Lower leg skin (tissue), 3 donors: ENCODE data around the gene MT1M.
"Not testable (repeated sequence)": the region's sequence is repeated elsewhere in the genome, so short reads cannot be mapped to it uniquely, and the experiment has no call there.

Experiments used
- POLR2A ChIP-seq, 2 donors: fragments of 450-650 bp; IDR thresholded peaks; one replicate each; pipeline ENCODE4 v1.6.1; 2016 to 2017; ENCODE audit warnings: antibody characterized with exemption in 2 of 2, mild to moderate bottlenecking in 1 of 2, moderate library complexity in 1 of 2
- TF ChIP-seq, protein P1 (sequence below), 3 donors: fragments of 450-650 bp; IDR thresholded peaks; one replicate each; pipeline ENCODE4 v1.5.1; 2016; ENCODE audit warnings: antibody characterized with exemption in 3 of 3, mild to moderate bottlenecking in 3 of 3, moderate library complexity in 2 of 3

DNA sequence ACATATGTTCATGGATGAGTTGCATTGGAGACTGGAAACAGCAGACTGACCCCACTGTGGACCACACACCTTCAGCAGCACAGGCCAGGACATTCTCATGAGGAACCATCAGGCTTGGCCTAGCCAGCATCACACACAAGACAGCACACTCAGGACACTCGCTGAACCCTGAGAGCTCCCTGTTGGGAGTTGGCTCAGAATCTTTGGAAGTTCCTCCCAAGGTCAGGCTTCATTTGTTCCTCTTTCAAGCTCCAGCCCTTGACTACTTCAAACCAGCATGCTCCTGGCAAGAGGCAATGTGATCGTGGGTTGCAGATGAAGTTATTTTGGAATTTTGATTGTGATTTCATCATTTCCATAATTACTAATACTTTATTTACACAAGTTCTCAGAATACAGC, 39.2 kb downstream of the MT1M start:
- TF ChIP-seq, protein P1, sequence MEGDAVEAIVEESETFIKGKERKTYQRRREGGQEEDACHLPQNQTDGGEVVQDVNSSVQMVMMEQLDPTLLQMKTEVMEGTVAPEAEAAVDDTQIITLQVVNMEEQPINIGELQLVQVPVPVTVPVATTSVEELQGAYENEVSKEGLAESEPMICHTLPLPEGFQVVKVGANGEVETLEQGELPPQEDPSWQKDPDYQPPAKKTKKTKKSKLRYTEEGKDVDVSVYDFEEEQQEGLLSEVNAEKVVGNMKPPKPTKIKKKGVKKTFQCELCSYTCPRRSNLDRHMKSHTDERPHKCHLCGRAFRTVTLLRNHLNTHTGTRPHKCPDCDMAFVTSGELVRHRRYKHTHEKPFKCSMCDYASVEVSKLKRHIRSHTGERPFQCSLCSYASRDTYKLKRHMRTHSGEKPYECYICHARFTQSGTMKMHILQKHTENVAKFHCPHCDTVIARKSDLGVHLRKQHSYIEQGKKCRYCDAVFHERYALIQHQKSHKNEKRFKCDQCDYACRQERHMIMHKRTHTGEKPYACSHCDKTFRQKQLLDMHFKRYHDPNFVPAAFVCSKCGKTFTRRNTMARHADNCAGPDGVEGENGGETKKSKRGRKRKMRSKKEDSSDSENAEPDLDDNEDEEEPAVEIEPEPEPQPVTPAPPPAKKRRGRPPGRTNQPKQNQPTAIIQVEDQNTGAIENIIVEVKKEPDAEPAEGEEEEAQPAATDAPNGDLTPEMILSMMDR (IDR thresholded peaks at IDR 0.05) = not testable (repeated sequence)
- TF ChIP-seq POLR2A (IDR thresholded peaks at IDR 0.05) = not testable (repeated sequence)
